ENCODE data around the gene RBMS3. TPM values are rescaled to one million over a fixed set of nuclear protein-coding genes. Genes with fewer than 3 reads are reported as not detected.

The RBMS3 gene
- total and polyA plus RNA-seq, 2 of the 8 experiments (the other 6 are each of a cell fraction or from before 2014, with no cell fraction given) = 3.7 to 6.9 TPM

GRCh38 chr3:29859726-29860270 lies 578.9 kb downstream of the RBMS3 start:
- Histone ChIP-seq H3K14ac (ENCODE audit: insufficient read length) (no peak overlapping the region), H3K27ac (ENCODE audit: low read depth, low read length) (no peak overlapping the region), H3K9me3 (ENCODE audit: insufficient read depth in 2 of 2, low read depth in 1 of 2, low read length in 1 of 2) (no peaks in the 10 kb centered on the region), H4K8ac (ENCODE audit: extremely low read depth, insufficient read depth, low read length) (no peak overlapping the region), H2AFZ (ENCODE audit: low read length) (no peak overlapping the region), H2BK15ac (ENCODE audit: low read length) (no peak overlapping the region), H2BK20ac (ENCODE audit: low read length) (no peak overlapping the region), H4K5ac (ENCODE audit: insufficient read length, low read depth, low read length) (no peak overlapping the region), H3K18ac (ENCODE audit: extremely low read depth, low read length) (no peak overlapping the region), H2BK12ac (ENCODE audit: low read depth, low read length) (no peak overlapping the region), H2BK120ac (replicated peaks; ENCODE audit: low read depth, low read length) (no peak overlapping the region), H3K36me3 (ENCODE audit: control insufficient read depth in 2 of 4, insufficient read depth in 4 of 4, low read length in 3 of 4) (no peaks in the 10 kb centered on the region), H4K20me1 (replicated peaks in 1 of 2; ENCODE audit: control insufficient read depth in 1 of 2, insufficient read depth in 2 of 2, low read length in 2 of 2) (no peaks in the 10 kb centered on the region), H3K4ac (replicated peaks; ENCODE audit: insufficient read length, low read depth, low read length) (no peak overlapping the region), H3K79me2 (ENCODE audit: control insufficient read depth in 1 of 2, insufficient read depth in 2 of 2, low read length in 2 of 2) (no peaks in the 10 kb centered on the region), H3K4me3 (ENCODE audit: extremely low read depth in 1 of 4, insufficient read depth in 2 of 4, low read depth in 3 of 4, low read length in 4 of 4) (no peak overlapping the region), H2AK5ac (ENCODE audit: low read depth, low read length) (no peak overlapping the region), H2BK5ac (ENCODE audit: low read depth, low read length) (no peak overlapping the region), H4K91ac (replicated peaks; ENCODE audit: insufficient read length, low read length) (no peak overlapping the region), H3K23ac (ENCODE audit: insufficient read length) (no peak overlapping the region), H3K27me3 (replicated peaks in 1 of 4; ENCODE audit: control insufficient read depth in 3 of 4, extremely low read depth in 1 of 4, insufficient read depth in 3 of 4, low read length in 3 of 4) (no peaks in the 10 kb centered on the region), H3K4me1 (replicated peaks in 1 of 4; ENCODE audit: control insufficient read depth in 3 of 4, insufficient read depth in 4 of 4, low read length in 3 of 4) (no peaks in the 10 kb centered on the region; a peak in 1 of 7 replicates), H3K23me2 (ENCODE audit: low read depth, low read length) (peaks cover 2% of the 10 kb centered on the region; the same call in 1 of the 2 replicates), H3K56ac (replicated peaks; ENCODE audit: insufficient read length, low read depth, low read length) (no peak overlapping the region), H3K79me1 (ENCODE audit: low read depth, low read length) (no peaks in the 10 kb centered on the region), H3K9ac (replicated peaks in 1 of 4; ENCODE audit: extremely low read depth in 1 of 4, low read depth in 3 of 4, low read length in 3 of 4) (no peak overlapping the region), H3K4me2 (ENCODE audit: insufficient read depth in 1 of 2, low read depth in 2 of 2, low read length in 2 of 2) (no peak overlapping the region)
- no peak for FAIRE-seq
- WGBS, 2 experiments (ENCODE audit: extremely low coverage in 1 of 2, insufficient coverage in 1 of 2, insufficient read length in 1 of 2, insufficient replicate concordance in 2 of 2, low coverage in 1 of 2, low lambda C conversion rate in 2 of 2, missing lambda C conversion rate in 1 of 2) = 85% methylated on average over 1 of the region's 1 CpG; no CpG with 5 or more reads in 1 of the 2 experiments
- CTCF ChIA-PET (ENCODE audit: partially characterized antibody) = interaction anchor here (0.9 to 2.1 kb wide), 3 partner anchors 10 to 944 kb away, joined by 3 to 6 read pairs (median 5); no protein-coding TSS in a partner anchor
- POLR2A ChIA-PET (ENCODE audit: partially characterized antibody) = interaction anchor here (1.3 kb wide), 1 partner anchor 9 kb away, joined by 3 read pairs; no protein-coding TSS in a partner anchor
- TF ChIP-seq RNF2 (IDR thresholded peaks at IDR 0.05; ENCODE audit: borderline replicate concordance, low read depth, low read length, missing control alignments, poor library complexity, severe bottlenecking) (no peak), POLR2AphosphoS5 (IDR thresholded peaks at IDR 0.05; ENCODE audit: low read depth, low read length) (no peak), HDAC6 (IDR thresholded peaks at IDR 0.05; ENCODE audit: low read depth, low read length) (no peak), KDM1A (IDR thresholded peaks at IDR 0.05; ENCODE audit: borderline replicate concordance, low read length) (no peak), CEBPB (IDR thresholded peaks at IDR 0.05; ENCODE audit: low read depth, low read length) (no peak)
- no peak for DNase-seq (ENCODE audit: low read depth in 1 of 2, low spot score in 2 of 2)
